ENCODE data around the gene TTC33.

TTC33 gene

DNA sequence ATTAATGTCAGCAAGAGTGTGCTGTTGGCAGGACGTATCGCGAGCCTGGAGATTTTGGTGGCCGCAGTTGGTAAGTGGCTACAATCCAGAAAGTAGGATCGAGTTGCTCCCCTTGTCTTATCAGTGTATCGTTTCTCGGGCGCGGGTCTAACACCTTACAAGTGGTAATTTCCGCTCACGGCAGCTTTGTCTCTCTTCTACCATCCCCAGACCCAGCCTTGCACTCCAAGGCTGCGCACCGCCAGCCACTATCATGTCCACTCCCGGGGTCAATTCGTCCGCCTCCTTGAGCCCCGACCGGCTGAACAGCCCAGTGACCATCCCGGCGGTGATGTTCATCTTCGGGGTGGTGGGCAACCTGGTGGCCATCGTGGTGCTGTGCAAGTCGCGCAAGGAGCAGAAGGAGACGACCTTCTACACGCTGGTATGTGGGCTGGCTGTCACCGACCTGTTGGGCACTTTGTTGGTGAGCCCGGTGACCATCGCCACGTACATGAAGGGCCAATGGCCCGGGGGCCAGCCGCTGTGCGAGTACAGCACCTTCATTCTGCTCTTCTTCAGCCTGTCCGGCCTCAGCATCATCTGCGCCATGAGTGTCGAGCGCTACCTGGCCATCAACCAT lies 74.9 kb downstream of the TTC33 start:
- H3K4me3 ChIP-seq (ENCODE audit: low read length), result peak overlapping the region; percentile 39; the same call in 1 of the 2 replicates
- no peak overlapping the region for H3K27ac ChIP-seq (ENCODE audit: low read length)

GRCh38 chr5:40679913-40680681 lies 75.7 kb downstream of the TTC33 start, which contains the start of gene PTGER4:
Gene PTGER4, plus strand, starts transcription at chr5:40679915. Its CDS starts 1,079 bp downstream, at chr5:40680994.
- H3K4me1 ChIP-seq (ENCODE audit: control insufficient read depth, insufficient read depth, low read length), result peaks cover 5% of the 10 kb centered on the region; the same call in 1 of the 2 replicates
- no peaks in the 10 kb centered on the region for H3K9me3 ChIP-seq (ENCODE audit: control insufficient read depth, insufficient read depth, low read length)
- no peak within 1 kb of the TSS for H3K27ac ChIP-seq (ENCODE audit: low read length)
- peaks cover 26% of the 10 kb centered on the region for H3K27me3 ChIP-seq (ENCODE audit: control insufficient read depth, insufficient read depth, low read length)
- H3K36me3 ChIP-seq (ENCODE audit: control insufficient read depth, insufficient read depth, low read length), result no peaks in the 10 kb centered on the region
- H3K4me3 ChIP-seq (ENCODE audit: low read length), result peak within 1 kb of the TSS; percentile 68; the same call in 1 of the 2 replicates
- WGBS (ENCODE audit: insufficient coverage, insufficient read length), result no CpG with 5 or more reads among the region's 44 CpGs
- no peak for DNase-seq (ENCODE audit: low read depth, low spot score)

More for the DNA sequence above, 74.9 kb downstream of the TTC33 start:
- H3K27me3 ChIP-seq (ENCODE audit: control insufficient read depth, insufficient read depth, low read length), result peaks cover 26% of the 10 kb centered on the region
- no CpG with 5 or more reads among the region's 37 CpGs for WGBS (ENCODE audit: insufficient coverage, insufficient read length)
- no peaks in the 10 kb centered on the region for H3K9me3 ChIP-seq (ENCODE audit: control insufficient read depth, insufficient read depth, low read length)
- peaks cover 5% of the 10 kb centered on the region; the same call in 1 of the 2 replicates for H3K4me1 ChIP-seq (ENCODE audit: control insufficient read depth, insufficient read depth, low read length)
- DNase-seq (ENCODE audit: low read depth, low spot score), result no peak
- H3K36me3 ChIP-seq (ENCODE audit: control insufficient read depth, insufficient read depth, low read length), result no peaks in the 10 kb centered on the region

GRCh38 chr5:40679148-40679912 lies 76.4 kb downstream of the TTC33 start:
- Histone ChIP-seq H3K4me1 (ENCODE audit: control insufficient read depth, insufficient read depth, low read length) (peaks cover 5% of the 10 kb centered on the region; the same call in 1 of the 2 replicates), H3K27me3 (ENCODE audit: control insufficient read depth, insufficient read depth, low read length) (peaks cover 26% of the 10 kb centered on the region), H3K36me3 (ENCODE audit: control insufficient read depth, insufficient read depth, low read length) (no peaks in the 10 kb centered on the region), H3K4me3 (ENCODE audit: low read length) (peak overlapping the region; percentile 68; the same call in 1 of the 2 replicates), H3K27ac (ENCODE audit: low read length) (no peak overlapping the region), H3K9me3 (ENCODE audit: control insufficient read depth, insufficient read depth, low read length) (no peaks in the 10 kb centered on the region)
- WGBS (ENCODE audit: insufficient coverage, insufficient read length), result no CpG with 5 or more reads among the region's 60 CpGs
- no peak for DNase-seq (ENCODE audit: low read depth, low spot score)

- no peaks in the 10 kb centered on the region for H3K9me3 ChIP-seq (ENCODE audit: control insufficient read depth, insufficient read depth, low read length)
- H3K4me3 ChIP-seq (ENCODE audit: low read length), result peak overlapping the region; percentile 68; the same call in 1 of the 2 replicates
- WGBS (ENCODE audit: insufficient coverage, insufficient read length), result no CpG with 5 or more reads among the region's 12 CpGs
- H3K27me3 ChIP-seq (ENCODE audit: control insufficient read depth, insufficient read depth, low read length), result peaks cover 26% of the 10 kb centered on the region
- H3K36me3 ChIP-seq (ENCODE audit: control insufficient read depth, insufficient read depth, low read length), result no peaks in the 10 kb centered on the region
- peaks cover 5% of the 10 kb centered on the region; the same call in 1 of the 2 replicates for H3K4me1 ChIP-seq (ENCODE audit: control insufficient read depth, insufficient read depth, low read length)
- DNase-seq (ENCODE audit: low read depth, low spot score), result no peak
- no peak overlapping the region for H3K27ac ChIP-seq (ENCODE audit: low read length)
Observed at GRCh38 chr5:40678460-40679147, 77.2 kb downstream of the TTC33 start.

GRCh38 chr5:40678026-40678425 lies 77.7 kb downstream of the TTC33 start:
- Histone ChIP-seq H3K36me3 (ENCODE audit: control insufficient read depth, insufficient read depth, low read length) (no peaks in the 10 kb centered on the region), H3K27ac (ENCODE audit: low read length) (no peak overlapping the region), H3K4me3 (ENCODE audit: low read length) (no peak overlapping the region), H3K9me3 (ENCODE audit: control insufficient read depth, insufficient read depth, low read length) (no peaks in the 10 kb centered on the region), H3K4me1 (ENCODE audit: control insufficient read depth, insufficient read depth, low read length) (peaks cover 5% of the 10 kb centered on the region; the same call in 1 of the 2 replicates), H3K27me3 (ENCODE audit: control insufficient read depth, insufficient read depth, low read length) (peaks cover 26% of the 10 kb centered on the region)
- no peak for DNase-seq (ENCODE audit: low read depth, low spot score)
- no CpG with 5 or more reads among the region's 2 CpGs for WGBS (ENCODE audit: insufficient coverage, insufficient read length)

DNA sequence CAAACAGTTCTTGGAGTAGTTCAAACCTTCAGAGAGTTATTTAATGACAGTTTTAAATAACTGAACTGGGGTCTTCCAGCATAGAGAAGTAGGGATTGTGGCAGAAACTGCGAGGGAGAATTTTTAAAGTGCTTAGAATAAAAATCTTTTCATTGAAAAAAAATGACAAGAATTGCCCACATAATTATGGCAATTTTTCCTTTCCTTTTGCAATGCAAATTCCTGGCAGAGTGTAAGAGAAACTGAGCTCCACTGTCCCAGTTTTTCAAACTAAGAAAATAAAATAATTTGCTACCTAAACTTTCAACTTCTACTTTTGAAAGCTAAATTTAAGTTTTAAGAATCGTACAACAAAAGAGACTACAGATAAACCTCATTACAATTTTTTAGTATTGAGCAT lies 78.3 kb downstream of the TTC33 start:
- peaks cover 24% of the 10 kb centered on the region for H3K27me3 ChIP-seq (ENCODE audit: control insufficient read depth, insufficient read depth, low read length)
- WGBS (ENCODE audit: insufficient coverage, insufficient read length), result no CpG with 5 or more reads among the region's 2 CpGs
- H3K27ac ChIP-seq (ENCODE audit: low read length), result no peak overlapping the region
- no peak overlapping the region for H3K4me3 ChIP-seq (ENCODE audit: low read length)
- no peaks in the 10 kb centered on the region for H3K9me3 ChIP-seq (ENCODE audit: control insufficient read depth, insufficient read depth, low read length)
- no peak for DNase-seq (ENCODE audit: low read depth, low spot score)
- H3K4me1 ChIP-seq (ENCODE audit: control insufficient read depth, insufficient read depth, low read length), result peaks cover 5% of the 10 kb centered on the region; the same call in 1 of the 2 replicates
- no peaks in the 10 kb centered on the region for H3K36me3 ChIP-seq (ENCODE audit: control insufficient read depth, insufficient read depth, low read length)

GRCh38 chr5:40676613-40677343 lies 79.0 kb downstream of the TTC33 start:
- Histone ChIP-seq H3K27me3 (ENCODE audit: control insufficient read depth, insufficient read depth, low read length) (peaks cover 17% of the 10 kb centered on the region), H3K27ac (ENCODE audit: low read length) (no peak overlapping the region), H3K36me3 (ENCODE audit: control insufficient read depth, insufficient read depth, low read length) (no peaks in the 10 kb centered on the region), H3K4me3 (ENCODE audit: low read length) (no peak overlapping the region), H3K9me3 (ENCODE audit: control insufficient read depth, insufficient read depth, low read length) (no peaks in the 10 kb centered on the region), H3K4me1 (ENCODE audit: control insufficient read depth, insufficient read depth, low read length) (peaks cover 5% of the 10 kb centered on the region; the same call in 1 of the 2 replicates)
- WGBS (ENCODE audit: insufficient coverage, insufficient read length), result no CpG with 5 or more reads among the region's 3 CpGs
- DNase-seq (ENCODE audit: low read depth, low spot score), result no peak

DNA sequence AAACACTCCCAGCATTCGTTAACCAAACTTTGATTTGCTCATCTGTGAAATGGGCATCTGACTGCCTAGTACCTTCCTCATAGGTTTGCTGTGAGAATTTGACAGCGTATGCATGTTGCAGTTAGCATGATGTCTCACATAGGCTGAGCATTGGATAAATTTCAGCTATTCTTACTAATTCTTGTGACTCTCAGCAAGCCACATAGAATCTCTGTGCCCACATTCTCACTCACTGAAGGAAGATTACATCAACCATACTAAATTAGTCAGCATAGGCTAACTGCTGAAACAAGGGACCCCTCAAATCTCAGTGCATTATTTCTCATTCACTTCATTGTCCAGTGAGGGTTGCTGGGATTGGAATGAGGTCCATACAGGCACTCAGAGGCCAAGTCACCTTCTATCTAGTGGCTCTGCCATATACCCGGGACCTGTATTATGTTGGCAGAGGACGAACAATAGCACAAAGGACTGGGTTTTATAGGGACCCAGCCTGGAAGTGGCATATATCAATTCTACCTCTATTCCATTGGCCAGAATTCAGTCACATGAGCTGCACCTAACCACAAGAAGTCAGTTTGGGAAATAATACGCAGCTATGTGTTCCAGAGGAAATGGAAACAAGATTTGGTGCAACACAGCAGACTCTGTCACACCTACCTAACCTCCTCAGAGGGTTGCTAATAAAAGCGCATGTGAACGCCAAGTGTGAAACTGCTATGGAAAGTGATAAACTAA lies 80.2 kb downstream of the TTC33 start:
- no peak overlapping the region for H3K27ac ChIP-seq (ENCODE audit: low read length)
- no peak overlapping the region for H3K4me3 ChIP-seq (ENCODE audit: low read length)
- no CpG with 5 or more reads among the region's 7 CpGs for WGBS (ENCODE audit: insufficient coverage, insufficient read length)
- H3K9me3 ChIP-seq (ENCODE audit: control insufficient read depth, insufficient read depth, low read length), result no peaks in the 10 kb centered on the region
- peaks cover 5% of the 10 kb centered on the region; the same call in 1 of the 2 replicates for H3K27me3 ChIP-seq (ENCODE audit: control insufficient read depth, insufficient read depth, low read length)
- H3K36me3 ChIP-seq (ENCODE audit: control insufficient read depth, insufficient read depth, low read length), result no peaks in the 10 kb centered on the region
- no peak for DNase-seq (ENCODE audit: low read depth, low spot score)
- H3K4me1 ChIP-seq (ENCODE audit: control insufficient read depth, insufficient read depth, low read length), result no peaks in the 10 kb centered on the region

DNA sequence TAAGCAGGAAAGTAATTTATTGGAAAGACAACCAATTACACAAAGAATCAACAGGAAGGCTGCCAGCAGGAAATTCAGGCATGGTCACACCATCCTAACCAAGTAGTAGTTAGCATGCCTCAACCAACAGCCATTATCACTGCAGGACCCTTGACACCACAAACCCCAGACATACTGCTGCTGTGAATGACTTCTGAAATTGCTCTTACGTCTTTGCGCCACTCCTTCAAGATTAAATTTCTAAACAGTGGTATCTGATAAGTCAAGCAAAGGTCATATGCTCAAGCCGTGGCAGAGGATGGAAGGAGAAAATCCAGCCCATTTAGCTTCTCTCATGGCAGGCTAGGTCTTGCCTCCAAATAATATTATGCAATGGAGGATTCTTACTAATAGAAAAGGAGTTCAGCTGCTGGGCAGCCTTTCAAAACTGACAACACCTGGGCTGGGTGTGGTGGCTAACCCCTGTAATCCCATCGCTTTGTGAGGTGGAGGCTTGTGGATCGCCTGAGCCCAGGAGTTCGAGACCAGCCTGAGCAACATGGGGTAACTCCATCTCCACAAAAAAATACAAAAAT lies 81.0 kb downstream of the TTC33 start:
- WGBS (ENCODE audit: insufficient coverage, insufficient read length), result no CpG with 5 or more reads among the region's 6 CpGs
- H3K27me3 ChIP-seq (ENCODE audit: control insufficient read depth, insufficient read depth, low read length), result no peaks in the 10 kb centered on the region

More for the DNA sequence above, 81.0 kb downstream of the TTC33 start:
- H3K27ac ChIP-seq (ENCODE audit: low read length), result no peak overlapping the region
- H3K36me3 ChIP-seq (ENCODE audit: control insufficient read depth, insufficient read depth, low read length), result no peaks in the 10 kb centered on the region
- no peak for DNase-seq (ENCODE audit: low read depth, low spot score)
- no peak overlapping the region for H3K4me3 ChIP-seq (ENCODE audit: low read length)
- no peaks in the 10 kb centered on the region for H3K4me1 ChIP-seq (ENCODE audit: control insufficient read depth, insufficient read depth, low read length)
- H3K9me3 ChIP-seq (ENCODE audit: control insufficient read depth, insufficient read depth, low read length), result no peaks in the 10 kb centered on the region
